Measurements from ENCODE around the gene IGFN1.

IGFN1 gene

DNA sequence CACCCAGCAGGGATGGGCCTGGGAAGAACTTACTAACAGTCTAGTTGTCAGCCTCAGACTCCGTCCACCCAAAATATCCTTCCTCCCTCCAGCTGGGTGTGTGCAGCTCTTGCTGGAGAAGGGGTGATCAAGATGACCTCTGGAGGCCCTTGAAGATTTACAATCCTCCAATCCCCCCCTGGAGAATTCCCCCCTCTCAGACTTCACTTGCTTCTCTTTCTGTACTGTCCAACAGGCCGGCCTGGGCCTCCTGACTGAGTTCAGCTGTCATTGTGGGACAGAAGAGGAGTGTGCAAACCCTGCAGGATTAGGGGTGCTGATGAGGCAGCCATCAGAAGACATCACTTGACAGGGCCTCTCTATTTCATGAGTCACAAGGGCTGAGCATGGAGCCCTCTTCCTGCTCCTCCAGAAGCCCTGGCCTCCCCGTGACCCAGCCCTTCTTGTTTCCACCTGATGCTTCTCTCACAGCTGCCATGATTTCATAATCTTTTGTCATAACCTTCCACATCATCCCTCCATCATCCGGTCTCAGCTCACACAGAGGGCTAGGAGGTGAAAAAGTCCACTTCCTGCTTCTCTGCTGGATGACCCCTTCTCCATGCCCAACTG lies 17.5 kb upstream of the IGFN1 start:
- Mint-ChIP-seq H3K9me3 (ENCODE audit: low read depth) (no peaks in the 10 kb centered on the region), H3K4me1 (ENCODE audit: low read depth) (peaks cover 13% of the 10 kb centered on the region), H3K4me3 (no peak overlapping the region), H3K27ac (no peak overlapping the region), H3K27me3 (peaks cover 10% of the 10 kb centered on the region), H3K36me3 (no peaks in the 10 kb centered on the region)

DNA sequence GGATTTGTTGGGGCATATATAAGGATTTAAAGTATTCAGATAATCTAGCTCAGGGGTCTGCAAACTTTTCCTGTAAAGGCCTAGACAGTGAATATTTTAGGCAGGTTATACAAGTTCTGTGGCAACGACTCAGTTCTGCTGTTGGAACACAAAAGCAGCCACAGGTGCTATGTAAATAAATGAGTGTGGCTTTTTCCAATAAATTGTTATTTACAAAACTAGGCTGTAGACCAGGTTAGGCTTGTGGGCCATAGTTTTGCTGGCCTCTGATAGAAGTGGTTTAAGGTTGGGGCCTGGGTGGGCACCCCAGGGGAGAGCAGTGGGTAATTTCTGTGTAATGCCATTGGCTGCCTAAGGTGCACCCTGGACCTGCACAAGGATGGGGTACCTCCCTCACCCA lies 16.9 kb upstream of the IGFN1 start:
- Mint-ChIP-seq H3K27ac (no peak overlapping the region), H3K4me3 (no peak overlapping the region), H3K9me3 (ENCODE audit: low read depth) (no peaks in the 10 kb centered on the region), H3K4me1 (ENCODE audit: low read depth) (peaks cover 13% of the 10 kb centered on the region), H3K27me3 (peaks cover 13% of the 10 kb centered on the region), H3K36me3 (peaks cover 2% of the 10 kb centered on the region)

DNA sequence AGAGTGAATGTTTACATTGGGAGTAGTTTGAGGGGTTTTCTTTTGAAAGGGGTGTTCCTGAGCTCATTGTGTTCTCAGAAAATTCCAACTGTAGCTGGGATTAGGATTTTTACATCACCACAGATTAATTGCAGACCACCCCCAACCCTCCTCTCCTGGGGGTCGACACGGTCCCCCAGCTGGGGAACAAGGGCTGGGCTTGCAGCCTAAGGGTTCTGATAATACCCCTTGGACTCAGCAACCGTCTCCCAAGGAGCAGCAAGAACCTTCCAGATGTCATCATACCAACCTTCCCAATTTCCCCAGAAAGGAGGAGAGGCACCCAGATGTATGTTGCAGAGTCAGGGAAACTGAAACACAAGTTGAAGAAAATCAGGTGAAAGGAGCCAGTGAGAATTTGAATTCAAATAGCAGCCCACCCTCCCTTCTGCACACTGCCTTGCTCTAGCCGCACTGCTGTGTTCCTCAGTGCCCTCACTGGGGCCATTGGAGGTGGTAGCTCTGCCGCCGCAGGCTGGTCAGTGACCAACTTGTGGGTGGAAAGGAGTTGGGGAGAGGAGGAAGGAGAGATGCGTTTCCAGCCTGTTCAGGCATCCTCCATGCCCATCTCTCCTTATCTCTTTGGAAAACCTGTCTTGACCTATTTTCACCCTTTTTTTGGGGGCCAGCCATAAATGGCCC lies 14.7 kb upstream of the IGFN1 start:
- H3K9me3 Mint-ChIP-seq (ENCODE audit: low read depth) = no peaks in the 10 kb centered on the region
- H3K27me3 Mint-ChIP-seq = peaks cover 13% of the 10 kb centered on the region
- H3K4me1 Mint-ChIP-seq (ENCODE audit: low read depth) = peaks cover 7% of the 10 kb centered on the region
- H3K36me3 Mint-ChIP-seq = peaks cover 2% of the 10 kb centered on the region
- H3K27ac Mint-ChIP-seq = no peak overlapping the region
- no peak overlapping the region for H3K4me3 Mint-ChIP-seq

DNA sequence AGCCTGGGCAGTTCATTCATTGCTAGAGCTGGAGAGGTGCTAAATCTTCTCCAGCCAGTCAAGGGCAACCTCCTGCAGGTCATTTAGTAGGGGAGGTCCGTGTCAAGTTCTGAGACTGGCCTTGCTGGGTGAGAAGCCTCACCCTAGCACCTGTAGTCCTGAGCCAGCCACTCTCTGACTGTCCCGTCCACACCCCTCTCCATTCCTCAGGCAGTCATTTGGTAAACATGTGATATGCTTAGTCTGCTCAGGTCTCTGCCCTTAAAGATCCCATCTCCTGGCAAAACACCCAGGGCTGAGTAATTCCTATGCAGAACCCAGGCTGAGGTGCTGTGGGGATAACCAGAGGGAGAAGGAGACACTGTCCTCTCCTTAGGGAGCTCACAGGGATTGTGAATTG lies 13.7 kb upstream of the IGFN1 start:
- Mint-ChIP-seq H3K36me3 (peaks cover 2% of the 10 kb centered on the region), H3K27ac (no peak overlapping the region), H3K4me3 (no peak overlapping the region), H3K4me1 (ENCODE audit: low read depth) (peaks cover 1% of the 10 kb centered on the region), H3K27me3 (peaks cover 16% of the 10 kb centered on the region), H3K9me3 (ENCODE audit: low read depth) (no peaks in the 10 kb centered on the region)

DNA sequence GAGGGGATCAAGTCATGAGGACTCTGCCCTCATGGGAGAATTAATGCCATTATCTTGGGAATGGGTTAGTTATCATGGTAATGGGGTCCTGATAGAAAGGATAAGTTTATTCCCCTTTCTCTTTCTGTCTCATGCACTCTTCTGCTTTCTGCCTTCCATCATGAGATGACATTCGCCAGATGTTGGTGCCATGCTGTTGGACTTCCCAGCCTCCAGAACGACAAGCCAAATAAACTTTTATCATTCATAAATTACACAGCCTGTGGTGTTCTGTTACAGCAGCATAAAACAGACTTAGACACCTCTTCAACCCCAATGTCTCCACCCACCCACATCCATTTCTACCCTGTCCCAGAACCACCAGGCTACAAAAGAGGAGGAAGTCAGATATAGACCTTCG lies 11.9 kb upstream of the IGFN1 start:
- no peaks in the 10 kb centered on the region for H3K9me3 Mint-ChIP-seq (ENCODE audit: low read depth)
- H3K4me3 Mint-ChIP-seq = no peak overlapping the region
- H3K27ac Mint-ChIP-seq = no peak overlapping the region
- peaks cover 12% of the 10 kb centered on the region for H3K27me3 Mint-ChIP-seq
- no peaks in the 10 kb centered on the region for H3K4me1 Mint-ChIP-seq (ENCODE audit: low read depth)
- H3K36me3 Mint-ChIP-seq = peaks cover 2% of the 10 kb centered on the region

DNA sequence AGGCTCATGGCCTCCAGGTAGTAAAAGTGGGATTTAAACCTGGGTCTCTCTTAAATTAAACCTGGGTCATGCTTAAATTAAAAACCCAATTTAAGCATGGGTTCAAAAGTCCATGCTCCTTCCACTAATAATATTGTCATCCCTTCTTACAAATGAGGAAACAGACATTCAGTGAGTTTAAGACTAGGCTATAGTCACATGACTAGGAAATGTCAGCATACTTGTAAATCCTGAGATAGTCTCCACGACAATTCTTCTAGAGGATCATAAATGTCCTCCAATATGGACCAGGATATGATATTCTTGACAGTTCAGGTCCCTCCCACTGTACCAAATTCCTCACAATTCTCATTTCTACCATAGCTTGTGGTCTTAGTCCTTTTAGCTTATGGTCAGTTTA lies 10.5 kb upstream of the IGFN1 start:
- no peak overlapping the region for H3K4me3 Mint-ChIP-seq
- no peaks in the 10 kb centered on the region for H3K9me3 Mint-ChIP-seq (ENCODE audit: low read depth)
- peaks cover 12% of the 10 kb centered on the region for H3K27me3 Mint-ChIP-seq
- H3K4me1 Mint-ChIP-seq (ENCODE audit: low read depth) = no peaks in the 10 kb centered on the region
- H3K27ac Mint-ChIP-seq = no peak overlapping the region
- H3K36me3 Mint-ChIP-seq = peaks cover 2% of the 10 kb centered on the region

DNA sequence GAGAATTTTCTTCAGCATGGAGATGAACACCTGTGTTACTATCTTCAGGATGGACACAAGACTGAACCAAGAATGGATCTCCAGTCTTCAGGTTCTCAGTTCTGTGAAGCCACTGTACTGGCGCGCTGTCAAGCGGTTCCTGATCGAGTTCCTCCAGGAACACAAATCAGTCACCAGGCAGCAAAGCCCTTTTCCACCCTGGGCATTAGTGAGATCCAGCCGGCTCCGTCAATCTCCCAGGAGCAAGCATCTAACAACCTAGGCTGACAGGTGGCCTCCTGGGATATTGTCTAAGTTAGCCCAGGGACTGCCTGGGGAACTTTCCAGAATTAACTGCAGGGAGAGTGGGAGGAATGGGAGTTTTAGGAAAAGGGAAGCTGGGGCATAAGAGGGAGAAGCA lies 9.7 kb upstream of the IGFN1 start:
- H3K9me3 Mint-ChIP-seq (ENCODE audit: low read depth) = no peaks in the 10 kb centered on the region
- peaks cover 10% of the 10 kb centered on the region for H3K27me3 Mint-ChIP-seq
- H3K36me3 Mint-ChIP-seq = peaks cover 2% of the 10 kb centered on the region
- no peaks in the 10 kb centered on the region for H3K4me1 Mint-ChIP-seq (ENCODE audit: low read depth)
- H3K4me3 Mint-ChIP-seq = no peak overlapping the region
- H3K27ac Mint-ChIP-seq = no peak overlapping the region

DNA sequence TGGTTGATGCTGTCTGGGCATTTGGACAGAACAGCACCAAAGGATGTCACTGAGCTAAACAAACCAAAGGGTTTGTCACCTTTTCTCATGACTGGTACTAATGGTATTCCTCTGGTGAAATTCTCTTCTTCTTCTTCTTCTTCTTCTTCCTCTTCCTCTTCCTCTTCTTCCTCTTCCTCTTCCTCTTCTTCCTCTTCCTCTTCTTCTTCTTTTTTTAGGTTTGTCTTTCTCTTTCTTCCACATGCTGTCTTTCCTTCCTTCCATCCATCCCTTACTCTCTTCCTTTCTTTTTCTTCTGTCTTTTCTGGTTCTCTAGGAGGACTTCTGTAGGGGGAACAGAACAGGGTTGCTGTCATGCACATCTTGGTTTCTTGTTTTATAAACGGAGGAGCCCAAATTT lies 9.3 kb upstream of the IGFN1 start:
- H3K4me3 Mint-ChIP-seq = no peak overlapping the region
- no peaks in the 10 kb centered on the region for H3K9me3 Mint-ChIP-seq (ENCODE audit: low read depth)
- no peaks in the 10 kb centered on the region for H3K4me1 Mint-ChIP-seq (ENCODE audit: low read depth)
- no peak overlapping the region for H3K27ac Mint-ChIP-seq
- H3K27me3 Mint-ChIP-seq = peaks cover 10% of the 10 kb centered on the region
- peaks cover 2% of the 10 kb centered on the region for H3K36me3 Mint-ChIP-seq

DNA sequence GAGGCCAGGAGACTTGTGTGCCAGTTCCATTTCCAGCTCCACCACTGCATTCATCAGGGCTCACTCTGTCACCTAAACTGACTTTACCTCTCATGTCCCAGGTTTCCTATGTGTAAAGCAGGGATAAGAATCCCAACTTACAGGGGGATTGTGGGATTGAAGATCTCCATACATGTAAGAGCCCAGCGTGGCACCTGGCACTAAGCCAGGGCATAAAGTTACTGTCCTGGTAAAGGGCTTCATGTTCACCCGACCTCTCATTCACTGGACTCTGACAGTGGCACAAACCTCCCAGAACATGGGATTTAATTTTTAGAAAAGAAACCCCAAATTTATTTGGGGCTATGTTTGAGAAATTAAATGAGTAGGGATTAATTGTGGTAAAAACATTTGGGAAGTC lies 8.9 kb upstream of the IGFN1 start:
- no peak overlapping the region for H3K4me3 Mint-ChIP-seq
- no peak overlapping the region for H3K27ac Mint-ChIP-seq
- H3K4me1 Mint-ChIP-seq (ENCODE audit: low read depth) = no peaks in the 10 kb centered on the region
- H3K9me3 Mint-ChIP-seq (ENCODE audit: low read depth) = no peaks in the 10 kb centered on the region
- H3K27me3 Mint-ChIP-seq = peaks cover 10% of the 10 kb centered on the region
- peaks cover 2% of the 10 kb centered on the region for H3K36me3 Mint-ChIP-seq

DNA sequence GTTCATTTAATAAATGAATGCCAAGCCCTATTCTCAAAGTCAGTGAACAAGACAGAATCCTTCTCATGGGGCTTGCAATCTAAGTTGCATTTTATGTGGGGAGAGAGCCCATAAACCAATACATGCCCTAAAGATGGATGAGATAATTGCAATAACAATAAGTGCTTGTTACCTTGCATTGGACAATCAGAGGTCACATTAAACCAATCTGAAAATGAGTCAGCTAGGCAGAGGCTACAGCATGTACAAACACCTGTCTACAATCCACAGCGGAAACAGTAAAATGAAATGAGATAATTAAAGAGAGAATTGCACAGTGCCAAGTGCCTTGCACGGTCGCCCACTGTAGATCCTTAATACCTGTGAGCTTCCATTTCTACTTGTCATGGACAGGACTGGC lies 7.4 kb upstream of the IGFN1 start:
- Mint-ChIP-seq H3K27ac (no peak overlapping the region), H3K9me3 (ENCODE audit: low read depth) (no peaks in the 10 kb centered on the region), H3K27me3 (peaks cover 7% of the 10 kb centered on the region), H3K4me1 (ENCODE audit: low read depth) (no peaks in the 10 kb centered on the region), H3K36me3 (peaks cover 2% of the 10 kb centered on the region), H3K4me3 (no peak overlapping the region)

DNA sequence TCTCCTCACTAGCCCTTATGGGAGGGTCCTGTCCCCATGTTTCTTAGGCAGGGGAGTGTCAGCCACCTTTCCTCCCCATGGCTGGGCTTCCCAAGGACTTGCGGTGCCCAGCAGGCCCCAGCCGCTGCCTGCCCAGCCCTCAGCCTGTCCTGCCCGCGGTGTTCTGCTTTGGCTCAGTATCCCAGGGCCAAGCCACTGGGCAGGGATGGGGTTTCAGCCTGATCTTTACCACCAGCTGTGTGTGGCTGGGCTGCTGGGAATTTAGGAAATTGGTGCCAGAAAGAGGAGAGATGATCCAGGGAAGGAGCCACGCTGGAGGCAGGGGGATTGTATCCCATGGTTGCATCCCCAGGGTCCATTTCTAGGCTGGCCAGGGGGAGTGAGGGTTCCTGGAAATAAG lies 6.9 kb upstream of the IGFN1 start:
- no peaks in the 10 kb centered on the region for H3K4me1 Mint-ChIP-seq (ENCODE audit: low read depth)
- no peaks in the 10 kb centered on the region for H3K36me3 Mint-ChIP-seq
- H3K27ac Mint-ChIP-seq = no peak overlapping the region
- no peaks in the 10 kb centered on the region for H3K9me3 Mint-ChIP-seq (ENCODE audit: low read depth)
- H3K4me3 Mint-ChIP-seq = no peak overlapping the region
- H3K27me3 Mint-ChIP-seq = peaks cover 4% of the 10 kb centered on the region

DNA sequence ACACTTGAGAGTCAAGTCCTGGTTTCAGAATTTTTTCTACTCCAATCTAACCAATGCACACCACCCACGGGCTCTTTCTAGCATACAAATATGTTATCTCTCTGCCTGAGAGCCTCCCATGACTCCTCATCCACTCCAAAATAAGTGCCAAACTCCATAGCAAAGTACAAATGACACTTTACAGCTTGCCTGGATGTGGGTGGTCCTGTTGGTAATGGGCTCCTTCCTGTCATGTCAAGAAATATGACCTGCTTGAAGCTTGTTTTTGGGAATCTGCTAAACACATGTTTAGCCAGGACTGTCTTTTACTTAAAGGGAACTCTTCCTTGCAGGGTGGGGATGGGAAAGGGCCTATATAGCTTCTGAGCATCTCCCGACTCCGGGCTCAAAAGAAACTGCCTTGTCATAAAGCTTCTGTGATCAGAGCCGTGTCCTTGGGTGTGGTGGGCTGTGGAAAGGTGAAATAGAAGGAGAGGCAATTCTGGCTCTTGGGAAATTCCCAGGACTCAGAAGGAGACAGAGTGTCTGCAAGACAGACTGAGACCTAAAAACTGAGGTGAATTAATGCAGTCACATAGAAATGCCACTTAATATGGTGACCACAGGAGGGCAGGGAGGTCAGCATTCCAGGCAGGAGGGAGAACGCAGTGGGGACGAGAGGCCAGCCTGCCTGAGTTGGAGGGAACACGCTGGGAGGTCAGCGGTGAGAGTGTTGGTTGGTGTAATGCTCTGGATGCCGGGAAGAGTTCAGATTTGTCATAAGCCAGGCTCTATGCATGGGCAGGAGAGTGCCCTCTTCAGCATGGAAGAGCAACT lies 6.1 kb upstream of the IGFN1 start:
- Mint-ChIP-seq H3K27ac (no peak overlapping the region), H3K9me3 (ENCODE audit: low read depth) (no peaks in the 10 kb centered on the region), H3K4me1 (ENCODE audit: low read depth) (no peaks in the 10 kb centered on the region), H3K27me3 (peaks cover 7% of the 10 kb centered on the region), H3K4me3 (no peak overlapping the region), H3K36me3 (no peaks in the 10 kb centered on the region)

DNA sequence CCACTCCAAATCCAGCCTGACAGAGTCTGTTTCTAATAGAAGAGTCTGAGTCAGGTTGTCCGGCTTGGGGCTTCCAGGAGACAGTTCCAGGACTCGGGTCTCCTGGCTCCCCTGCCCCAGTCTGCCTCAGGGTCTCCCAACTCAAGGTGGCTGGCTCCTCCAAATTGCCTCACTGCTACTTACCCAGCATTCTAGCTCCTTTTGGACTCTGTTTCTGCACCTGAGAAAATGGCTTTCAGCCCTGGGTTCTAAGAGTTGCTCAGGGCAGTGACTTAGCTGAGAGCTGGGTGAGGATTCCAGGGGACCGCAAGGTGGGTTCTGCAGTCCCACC lies 5.5 kb upstream of the IGFN1 start:
- Mint-ChIP-seq H3K4me3 (no peak overlapping the region), H3K4me1 (ENCODE audit: low read depth) (no peaks in the 10 kb centered on the region), H3K36me3 (no peaks in the 10 kb centered on the region), H3K27me3 (peaks cover 9% of the 10 kb centered on the region), H3K9me3 (ENCODE audit: low read depth) (no peaks in the 10 kb centered on the region), H3K27ac (no peak overlapping the region)

DNA sequence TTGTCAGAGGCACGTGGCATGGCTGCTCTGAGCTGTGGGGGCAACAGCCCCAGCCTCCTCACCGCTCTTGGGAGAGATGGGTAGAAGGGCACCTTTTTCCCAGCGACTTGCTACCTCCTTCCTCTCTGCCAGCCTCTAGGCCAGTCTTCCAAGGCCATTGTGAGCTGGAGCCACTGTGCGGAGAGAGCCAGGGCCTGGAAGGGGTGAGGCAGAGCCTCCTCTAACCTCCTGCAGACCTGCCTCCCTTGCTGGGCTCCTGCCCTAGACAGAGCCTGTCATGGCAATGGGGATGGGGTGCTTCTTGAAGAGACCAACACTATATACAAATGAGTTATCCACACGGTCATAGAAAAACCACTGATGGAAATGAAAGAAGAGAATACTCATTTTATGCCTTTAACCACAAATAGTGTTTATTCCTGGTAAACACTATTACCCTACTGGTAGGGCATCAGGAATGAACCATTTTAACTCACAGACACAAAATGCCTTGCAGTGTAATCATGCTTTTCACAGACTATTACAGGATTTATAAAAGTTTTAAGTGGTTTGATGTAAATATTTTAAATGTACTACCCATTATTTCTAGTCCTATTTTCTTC lies 5.0 kb upstream of the IGFN1 start:
- no peak overlapping the region for H3K4me3 Mint-ChIP-seq
- no peaks in the 10 kb centered on the region for H3K9me3 Mint-ChIP-seq (ENCODE audit: low read depth)
- no peaks in the 10 kb centered on the region for H3K4me1 Mint-ChIP-seq (ENCODE audit: low read depth)
- no peak overlapping the region for H3K27ac Mint-ChIP-seq
- no peaks in the 10 kb centered on the region for H3K36me3 Mint-ChIP-seq
- peaks cover 9% of the 10 kb centered on the region for H3K27me3 Mint-ChIP-seq

DNA sequence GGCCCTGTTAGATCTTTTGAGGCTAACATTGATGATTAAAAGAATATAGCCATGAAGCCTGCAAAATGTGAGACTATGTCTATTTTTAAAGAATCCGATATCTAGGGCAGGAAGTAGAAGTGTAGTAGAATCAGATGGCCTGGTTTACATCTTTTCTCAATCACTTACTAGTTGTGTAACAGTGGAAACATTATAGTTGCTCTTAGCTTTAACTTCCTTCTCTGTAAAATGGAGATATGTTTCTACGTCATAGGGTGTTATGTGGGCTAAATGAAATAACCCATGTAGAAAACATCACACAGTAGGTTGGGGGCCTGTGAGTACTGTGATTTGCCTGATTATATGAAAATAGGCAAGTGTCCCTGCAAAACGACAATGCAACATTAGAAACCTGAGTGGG lies 4.4 kb upstream of the IGFN1 start:
- no peak overlapping the region for H3K4me3 Mint-ChIP-seq
- H3K27ac Mint-ChIP-seq = no peak overlapping the region
- no peaks in the 10 kb centered on the region for H3K4me1 Mint-ChIP-seq (ENCODE audit: low read depth)
- no peaks in the 10 kb centered on the region for H3K9me3 Mint-ChIP-seq (ENCODE audit: low read depth)
- H3K36me3 Mint-ChIP-seq = no peaks in the 10 kb centered on the region
- H3K27me3 Mint-ChIP-seq = peaks cover 9% of the 10 kb centered on the region

Data from activated naive CD8-positive, alpha-beta T cell (primary cell).